Endothelial cell of umbilical vein (primary cell): ENCODE results near the gene OR8G5. TPM values are rescaled to one million over a fixed set of nuclear protein-coding genes. Genes with fewer than 3 reads are reported as not detected.
"Not testable (repeated sequence)": the region's sequence is repeated elsewhere in the genome, so short reads cannot be mapped to it uniquely, and the experiment has no call there.

Experiments
- BruUV-seq: library from RNA; stranded (reverse); fragments of 400-500 nt; replicated peaks from 2 replicates; lab custom pipeline; 2021; lab: Mats Ljungman, UMichigan
- CTCF ChIA-PET: fragments of 300-600, 350-600 bp; sonication (Branson Sonifier 250); formaldehyde crosslinking; loops from one replicate; lab custom pipeline; 2021; ENCODE audit warnings: antibody characterized with exemption, inconsistent platforms; lab: Charles Lee
- POLR2A ChIA-PET: fragments of 300-600, 350-600 bp; sonication (Branson Sonifier 250); formaldehyde crosslinking; loops from one replicate; lab custom pipeline; 2021; ENCODE audit warnings: antibody characterized with exemption, inconsistent platforms; lab: Charles Lee
- DNase-seq: peaks from one replicate; pipeline ENCODE4 v3.0.0-alpha.2; 2011; ENCODE audit warnings: low read depth, low spot score
- FAIRE-seq: peaks from 2 replicates; lab custom pipeline; 2011; peaks lifted over from hg19 to GRCh38; lab: Jason Lieb, UNC
- H2AFZ ChIP-seq: 2 replicates; pipeline ENCODE4 v1.6.0; 2012; ENCODE audit warnings: low read depth, low read length, control low read depth, inconsistent platforms
- H3K27ac ChIP-seq: 2 replicates; pipeline ENCODE4 v1.5.1; 2011; ENCODE audit warnings: low read depth, mild to moderate bottlenecking, control low read depth, low read length, moderate library complexity; ENCODE audit not compliant: insufficient read depth
- H3K27me3 ChIP-seq, 2 experiments: 2 replicates each; pipeline versions ENCODE4 v1.6.0 to v1.6.1; 2011; ENCODE audit warnings: low read length in 2 of 2, mixed read lengths in 1 of 2; ENCODE audit not compliant: control insufficient read depth in 2 of 2, insufficient read depth in 2 of 2
- H3K36me3 ChIP-seq, 2 experiments: 2 replicates in 1 of 2; 3 replicates in 1 of 2; pipeline ENCODE4 v1.5.1; 2011; ENCODE audit warnings: low read length in 2 of 2, mild to moderate bottlenecking in 1 of 2, moderate library complexity in 1 of 2; ENCODE audit not compliant: control insufficient read depth in 2 of 2, insufficient read depth in 2 of 2; ENCODE audit errors: extremely low read depth in 1 of 2
- H3K4me1 ChIP-seq: 3 replicates; pipeline ENCODE4 v1.5.1; 2011; ENCODE audit warnings: mild to moderate bottlenecking, low read length; ENCODE audit not compliant: control insufficient read depth, insufficient read depth; ENCODE audit errors: extremely low read depth
- H3K4me2 ChIP-seq: 2 replicates; pipeline ENCODE4 v1.6.1; 2011; ENCODE audit warnings: low read length, control low read depth, mixed read lengths; ENCODE audit not compliant: insufficient read depth
- H3K4me3 ChIP-seq, 3 experiments: fragments of 200-600 bp in 1 of 3; sonication (generic), shearing (Covaris generic) in 1 of 3; replicated peaks in 1 of 3; 2 replicates each; pipeline ENCODE4 v1.5.1; 2011 to 2016; ENCODE audit warnings: control low read depth in 3 of 3, low read length in 3 of 3, mild to moderate bottlenecking in 2 of 3, inconsistent platforms in 1 of 3, low read depth in 1 of 3, moderate library complexity in 1 of 3; ENCODE audit not compliant: insufficient read depth in 1 of 3
- H3K79me2 ChIP-seq: 2 replicates; pipeline ENCODE4 v1.6.0; 2012; ENCODE audit warnings: low read length, inconsistent platforms; ENCODE audit not compliant: control insufficient read depth, insufficient read depth
- H3K9ac ChIP-seq: replicated peaks from 2 replicates; pipeline ENCODE3; 2011; ENCODE audit warnings: low read length, control low read depth; ENCODE audit not compliant: insufficient read depth; ENCODE audit errors: extremely low read depth
- H3K9me1 ChIP-seq: replicated peaks from 3 replicates; pipeline ENCODE4 v1.6.0; 2011; ENCODE audit warnings: mild to moderate bottlenecking, low read length; ENCODE audit not compliant: control insufficient read depth, insufficient read depth; ENCODE audit errors: extremely low read depth
- H3K9me3 ChIP-seq: replicated peaks from 2 replicates; pipeline ENCODE4 v1.5.1; 2012; ENCODE audit warnings: low read length, inconsistent platforms; ENCODE audit not compliant: control insufficient read depth, insufficient read depth
- H4K20me1 ChIP-seq: replicated peaks from 2 replicates; pipeline ENCODE3; 2011; ENCODE audit warnings: mild to moderate bottlenecking, low read length; ENCODE audit not compliant: control insufficient read depth, insufficient read depth; ENCODE audit errors: extremely low read depth
- dilution Hi-C: fragments of 300-500 bp; cut with MboI; formaldehyde crosslinking; loops from one replicate; pipeline ENCODE4 v1.15.0; 2019; ENCODE audit warnings: low sequenced_read_pairs; ENCODE audit not compliant: extremely low pct_ligation_motif_present
- intact Hi-C: fragments of 100-400 bp; cut with micrococcal nuclease; formaldehyde crosslinking; loops from one replicate; pipeline ENCODE4 v1.10.0; 2022
- polyA plus RNA-seq, 4 experiments: library from polyadenylated mRNA; depleted of rRNA in 3 of 4; stranded (reverse) in 3 of 4; unstranded in 1 of 4; fragments of >200 nt; gene quantifications; 2 replicates each; pipeline versions ENCODE4 v1.2.1 to v1.2.3, GENCODE V29; 2011 to 2012; ENCODE audit warnings: missing spikeins in 1 of 4
- total RNA-seq: library from RNA; stranded (reverse); gene quantifications from 2 replicates; pipeline ENCODE4 v1.2.3, GENCODE V29; 2021

The OR8G5 gene
- total and polyA plus RNA-seq, 2 donors (not counting 3 experiments of a cell fraction or from before 2014, with no cell fraction given): not detected

DNA sequence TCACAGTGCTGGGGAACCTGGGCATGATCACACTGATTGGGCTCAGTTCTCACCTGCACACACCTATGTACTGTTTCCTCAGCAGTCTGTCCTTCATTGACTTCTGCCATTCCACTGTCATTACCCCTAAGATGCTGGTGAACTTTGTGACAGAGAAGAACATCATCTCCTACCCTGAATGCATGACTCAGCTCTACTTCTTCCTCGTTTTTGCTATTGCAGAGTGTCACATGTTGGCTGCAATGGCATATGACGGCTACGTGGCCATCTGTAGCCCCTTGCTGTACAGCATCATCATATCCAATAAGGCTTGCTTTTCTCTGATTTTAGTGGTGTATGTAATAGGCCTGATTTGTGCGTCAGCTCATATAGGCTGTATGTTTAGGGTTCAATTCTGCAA, 8.9 kb downstream of the OR8G5 start:
- intact Hi-C loops, BruUV-seq, FAIRE-seq, H2AFZ ChIP-seq, H3K27ac ChIP-seq, H3K4me3 ChIP-seq, H4K20me1 ChIP-seq, H3K4me1 ChIP-seq, dilution Hi-C loops, H3K9me1 ChIP-seq, H3K79me2 ChIP-seq, DNase-seq, H3K36me3 ChIP-seq, H3K27me3 ChIP-seq, H3K9ac ChIP-seq, H3K9me3 ChIP-seq, POLR2A ChIA-PET, H3K4me2 ChIP-seq: not testable (repeated sequence)
- CTCF ChIA-PET: interaction anchor here (1.3 kb wide), 1 partner anchor 193 kb away, joined by 3 read pairs; no protein-coding TSS in a partner anchor

DNA sequence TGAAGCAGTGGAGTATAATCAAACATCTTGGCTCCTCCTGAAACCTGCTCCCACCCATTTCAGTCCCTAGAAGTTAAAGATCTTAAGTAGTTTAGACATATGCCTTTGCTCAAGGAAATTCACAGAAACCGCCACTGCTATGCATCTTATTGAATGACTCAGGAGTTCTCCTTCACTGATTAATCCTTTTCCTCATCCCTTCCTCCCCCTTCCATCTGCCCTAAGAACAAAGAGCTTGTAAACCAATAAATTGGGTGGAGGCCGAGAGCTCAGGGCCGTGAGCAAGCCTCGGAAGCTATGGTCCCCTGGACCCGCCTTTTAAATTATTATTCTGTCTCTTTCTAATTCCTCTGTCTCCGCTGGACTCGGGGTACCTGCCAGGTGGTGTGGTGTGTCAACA, 14.7 kb downstream of the OR8G5 start:
- H3K4me2 ChIP-seq, dilution Hi-C loops, BruUV-seq, H3K9me1 ChIP-seq, FAIRE-seq, DNase-seq, H3K4me3 ChIP-seq, H3K4me1 ChIP-seq, H3K9ac ChIP-seq, H2AFZ ChIP-seq, intact Hi-C loops, H3K36me3 ChIP-seq, H3K27ac ChIP-seq, POLR2A ChIA-PET, H3K79me2 ChIP-seq, H3K27me3 ChIP-seq, H3K9me3 ChIP-seq, H4K20me1 ChIP-seq: not testable (repeated sequence)
- CTCF ChIA-PET: interaction anchor here (0.7 to 2.5 kb wide), 2 partner anchors 24 to 199 kb away, joined by 3 to 9 read pairs; no protein-coding TSS in a partner anchor
